ENCODE results near the gene PDILT.

PDILT gene

DNA sequence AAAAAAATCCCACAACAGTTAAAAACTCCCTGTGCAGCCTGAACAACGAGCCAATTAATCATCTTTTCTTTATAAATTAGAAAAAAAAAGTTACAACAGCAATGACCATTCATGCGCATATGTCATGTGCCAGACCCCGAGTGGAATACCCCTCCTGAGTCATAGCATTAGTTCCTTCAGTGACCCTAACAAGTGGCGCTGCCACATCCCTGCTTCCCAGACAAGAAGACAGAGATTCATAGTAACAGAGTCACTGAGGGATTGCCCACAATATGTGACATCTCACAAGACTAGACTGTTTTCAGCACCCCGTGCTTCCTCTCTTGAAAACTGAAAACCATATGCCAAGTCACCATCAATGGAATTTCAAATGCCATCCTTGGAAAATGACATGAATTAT, 59.9 kb downstream of the PDILT start:
- Histone ChIP-seq H3K4me2 (no peak overlapping the region), H3K4me1 (ENCODE audit: low read depth, poor library complexity, severe bottlenecking) (no peaks in the 10 kb centered on the region), H3K9ac (no peak overlapping the region), H3K27ac (no peak overlapping the region), H3K27me3 (ENCODE audit: insufficient read depth, low read depth) (no peaks in the 10 kb centered on the region), H3K36me3 (ENCODE audit: insufficient read depth) (no peaks in the 10 kb centered on the region), H2AFZ (ENCODE audit: low read depth) (no peak overlapping the region), H3K4me3 (IDR thresholded peaks at IDR 0.05; ENCODE audit: insufficient read depth, low read depth, low read length) (no peak overlapping the region), H3K79me2 (ENCODE audit: insufficient read depth, low read depth) (no peaks in the 10 kb centered on the region), H4K20me1 (ENCODE audit: insufficient read depth) (no peaks in the 10 kb centered on the region)
- TF ChIP-seq, protein P1, sequence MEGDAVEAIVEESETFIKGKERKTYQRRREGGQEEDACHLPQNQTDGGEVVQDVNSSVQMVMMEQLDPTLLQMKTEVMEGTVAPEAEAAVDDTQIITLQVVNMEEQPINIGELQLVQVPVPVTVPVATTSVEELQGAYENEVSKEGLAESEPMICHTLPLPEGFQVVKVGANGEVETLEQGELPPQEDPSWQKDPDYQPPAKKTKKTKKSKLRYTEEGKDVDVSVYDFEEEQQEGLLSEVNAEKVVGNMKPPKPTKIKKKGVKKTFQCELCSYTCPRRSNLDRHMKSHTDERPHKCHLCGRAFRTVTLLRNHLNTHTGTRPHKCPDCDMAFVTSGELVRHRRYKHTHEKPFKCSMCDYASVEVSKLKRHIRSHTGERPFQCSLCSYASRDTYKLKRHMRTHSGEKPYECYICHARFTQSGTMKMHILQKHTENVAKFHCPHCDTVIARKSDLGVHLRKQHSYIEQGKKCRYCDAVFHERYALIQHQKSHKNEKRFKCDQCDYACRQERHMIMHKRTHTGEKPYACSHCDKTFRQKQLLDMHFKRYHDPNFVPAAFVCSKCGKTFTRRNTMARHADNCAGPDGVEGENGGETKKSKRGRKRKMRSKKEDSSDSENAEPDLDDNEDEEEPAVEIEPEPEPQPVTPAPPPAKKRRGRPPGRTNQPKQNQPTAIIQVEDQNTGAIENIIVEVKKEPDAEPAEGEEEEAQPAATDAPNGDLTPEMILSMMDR (conservative IDR thresholded peaks at IDR 0.05; ENCODE audit: low read depth, low read length), result no peak

DNA sequence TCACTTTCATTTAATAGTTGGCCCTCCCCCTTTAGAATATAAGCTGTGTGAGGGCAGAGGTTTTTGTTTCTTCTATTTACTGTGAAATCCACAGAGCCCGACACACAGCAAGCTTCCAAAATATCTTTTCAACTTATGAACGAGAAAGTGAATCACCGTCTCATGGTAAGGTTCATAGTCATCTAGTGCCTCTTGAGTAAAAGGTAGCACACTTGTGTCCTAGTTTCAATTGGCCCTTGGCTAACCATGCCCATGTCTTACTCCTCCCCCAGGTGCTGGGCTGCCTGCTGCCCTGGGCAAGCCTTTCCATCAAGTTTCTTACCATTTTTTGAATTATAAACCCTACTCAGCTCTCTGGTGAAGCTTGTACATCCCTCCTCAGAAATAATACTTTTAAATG, 64.8 kb downstream of the PDILT start:
- no peak overlapping the region for H3K9ac ChIP-seq
- TF ChIP-seq, protein P1 (conservative IDR thresholded peaks at IDR 0.05; ENCODE audit: low read depth, low read length), result no peak
- H3K36me3 ChIP-seq (ENCODE audit: insufficient read depth), result no peaks in the 10 kb centered on the region

DNA sequence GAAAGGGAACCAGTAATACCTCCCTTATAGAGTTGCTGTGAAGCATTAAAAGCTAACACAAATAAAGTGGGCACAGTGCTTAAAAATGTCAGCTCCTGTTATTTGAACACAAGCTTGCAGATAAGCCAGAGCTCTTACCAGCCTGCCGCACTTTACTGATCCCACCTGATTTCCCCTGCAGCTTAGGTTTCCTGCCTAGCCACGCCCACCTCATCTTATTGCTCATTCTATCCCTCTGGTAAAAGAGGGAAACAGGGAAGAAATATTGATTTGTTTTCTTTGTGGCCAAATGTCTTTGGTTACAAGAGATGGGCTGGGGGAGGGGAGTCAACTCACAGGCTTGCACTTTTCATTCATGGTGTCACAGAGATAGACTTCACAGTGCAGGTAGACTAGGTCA, 67.6 kb downstream of the PDILT start:
- Histone ChIP-seq H2AFZ (ENCODE audit: low read depth) (no peak overlapping the region), H3K9ac (no peak overlapping the region)
- TF ChIP-seq, protein P1 (conservative IDR thresholded peaks at IDR 0.05; ENCODE audit: low read depth, low read length), result no peak

More for the DNA sequence above, 64.8 kb downstream of the PDILT start:
- Histone ChIP-seq H4K20me1 (ENCODE audit: insufficient read depth) (no peaks in the 10 kb centered on the region), H3K79me2 (ENCODE audit: insufficient read depth, low read depth) (no peaks in the 10 kb centered on the region), H3K4me2 (no peak overlapping the region), H3K27ac (no peak overlapping the region), H3K27me3 (ENCODE audit: insufficient read depth, low read depth) (no peaks in the 10 kb centered on the region), H2AFZ (ENCODE audit: low read depth) (no peak overlapping the region), H3K4me3 (IDR thresholded peaks at IDR 0.05; ENCODE audit: insufficient read depth, low read depth, low read length) (no peak overlapping the region), H3K4me1 (ENCODE audit: low read depth, poor library complexity, severe bottlenecking) (no peaks in the 10 kb centered on the region)

DNA sequence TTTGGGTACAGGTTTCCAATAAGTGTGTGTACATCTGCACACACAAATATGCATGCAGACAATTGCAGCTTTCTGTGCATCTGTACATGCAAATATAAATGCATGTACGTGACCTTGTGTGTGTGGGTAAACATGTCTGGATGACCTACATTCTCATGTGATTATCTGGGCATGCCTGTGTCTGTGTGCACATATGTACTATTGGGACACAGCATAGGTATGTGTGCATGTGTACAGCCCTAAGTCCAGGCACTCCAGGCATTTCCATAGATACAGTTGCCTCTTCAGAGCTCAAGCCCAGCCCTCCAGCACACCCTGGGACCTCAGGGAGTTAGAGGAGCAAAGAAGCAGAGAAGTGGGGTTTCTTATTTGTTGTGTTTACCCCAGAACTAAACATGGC, 70.1 kb downstream of the PDILT start:
- no peak overlapping the region for H2AFZ ChIP-seq (ENCODE audit: low read depth)
- no peaks in the 10 kb centered on the region for H3K36me3 ChIP-seq (ENCODE audit: insufficient read depth)
- no peak overlapping the region for H3K9ac ChIP-seq
- H3K27me3 ChIP-seq (ENCODE audit: insufficient read depth, low read depth), result no peaks in the 10 kb centered on the region
- no peak overlapping the region for H3K4me2 ChIP-seq
- no peaks in the 10 kb centered on the region for H3K4me1 ChIP-seq (ENCODE audit: low read depth, poor library complexity, severe bottlenecking)
- TF ChIP-seq, protein P1 (conservative IDR thresholded peaks at IDR 0.05; ENCODE audit: low read depth, low read length), result no peak
- H3K79me2 ChIP-seq (ENCODE audit: insufficient read depth, low read depth), result no peaks in the 10 kb centered on the region
- no peak overlapping the region for H3K27ac ChIP-seq
- no peaks in the 10 kb centered on the region for H4K20me1 ChIP-seq (ENCODE audit: insufficient read depth)
- no peak overlapping the region for H3K4me3 ChIP-seq (IDR thresholded peaks at IDR 0.05; ENCODE audit: insufficient read depth, low read depth, low read length)

More for the DNA sequence above, 67.6 kb downstream of the PDILT start:
- H4K20me1 ChIP-seq (ENCODE audit: insufficient read depth), result no peaks in the 10 kb centered on the region
- no peak overlapping the region for H3K4me3 ChIP-seq (IDR thresholded peaks at IDR 0.05; ENCODE audit: insufficient read depth, low read depth, low read length)
- no peak overlapping the region for H3K4me2 ChIP-seq
- H3K27ac ChIP-seq, result no peak overlapping the region
- H3K79me2 ChIP-seq (ENCODE audit: insufficient read depth, low read depth), result no peaks in the 10 kb centered on the region
- H3K27me3 ChIP-seq (ENCODE audit: insufficient read depth, low read depth), result no peaks in the 10 kb centered on the region
- H3K36me3 ChIP-seq (ENCODE audit: insufficient read depth), result no peaks in the 10 kb centered on the region
- no peaks in the 10 kb centered on the region for H3K4me1 ChIP-seq (ENCODE audit: low read depth, poor library complexity, severe bottlenecking)

All from KMS-11 (cell line).